ENCODE data around the gene MEGF11. TPM values are rescaled to one million over a fixed set of nuclear protein-coding genes. Genes with fewer than 3 reads are reported as not detected.

MEGF11 gene
- polyA plus RNA-seq, 1 experiment: 0.04 TPM

DNA sequence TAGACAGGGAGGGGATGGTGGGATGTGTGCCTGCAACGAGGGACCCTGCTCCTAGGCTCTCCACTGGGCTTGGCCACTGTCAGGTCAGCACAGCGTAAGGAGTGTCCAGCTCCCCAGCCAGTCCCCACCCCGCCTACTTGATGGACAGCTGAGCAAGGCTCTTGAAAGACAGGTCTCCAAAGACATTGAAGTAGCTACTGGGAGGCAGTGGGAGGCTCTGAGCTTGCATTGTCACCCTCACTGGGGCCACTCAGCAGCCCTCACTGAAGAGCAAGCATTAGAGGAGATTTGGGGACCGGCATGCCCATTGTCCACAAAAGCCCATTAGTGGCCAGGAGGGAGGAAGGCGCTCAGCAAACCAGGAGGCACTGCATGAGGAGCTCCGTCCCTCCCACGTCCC lies 146.5 kb downstream of the MEGF11 start:
- no peak for DNase-seq (ENCODE audit: low read depth)
- CTCF ChIA-PET: no interaction called here
- TF ChIP-seq, protein P1, sequence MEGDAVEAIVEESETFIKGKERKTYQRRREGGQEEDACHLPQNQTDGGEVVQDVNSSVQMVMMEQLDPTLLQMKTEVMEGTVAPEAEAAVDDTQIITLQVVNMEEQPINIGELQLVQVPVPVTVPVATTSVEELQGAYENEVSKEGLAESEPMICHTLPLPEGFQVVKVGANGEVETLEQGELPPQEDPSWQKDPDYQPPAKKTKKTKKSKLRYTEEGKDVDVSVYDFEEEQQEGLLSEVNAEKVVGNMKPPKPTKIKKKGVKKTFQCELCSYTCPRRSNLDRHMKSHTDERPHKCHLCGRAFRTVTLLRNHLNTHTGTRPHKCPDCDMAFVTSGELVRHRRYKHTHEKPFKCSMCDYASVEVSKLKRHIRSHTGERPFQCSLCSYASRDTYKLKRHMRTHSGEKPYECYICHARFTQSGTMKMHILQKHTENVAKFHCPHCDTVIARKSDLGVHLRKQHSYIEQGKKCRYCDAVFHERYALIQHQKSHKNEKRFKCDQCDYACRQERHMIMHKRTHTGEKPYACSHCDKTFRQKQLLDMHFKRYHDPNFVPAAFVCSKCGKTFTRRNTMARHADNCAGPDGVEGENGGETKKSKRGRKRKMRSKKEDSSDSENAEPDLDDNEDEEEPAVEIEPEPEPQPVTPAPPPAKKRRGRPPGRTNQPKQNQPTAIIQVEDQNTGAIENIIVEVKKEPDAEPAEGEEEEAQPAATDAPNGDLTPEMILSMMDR (IDR thresholded peaks at IDR 0.05; ENCODE audit: insufficient read depth, low read depth, low read length): no peak
- peaks cover 4% of the 10 kb centered on the region for H3K27me3 ChIP-seq (ENCODE audit: control insufficient read depth, insufficient read depth, low read length)
- no peak overlapping the region for H3K4me3 ChIP-seq (ENCODE audit: low read depth, low read length)
- no peaks in the 10 kb centered on the region for H3K36me3 ChIP-seq (ENCODE audit: control insufficient read depth, insufficient read depth, low read length)
- POLR2A ChIA-PET: interaction anchor here (0.6 kb wide), 1 partner anchor 125 kb away, joined by 3 read pairs; no protein-coding TSS in a partner anchor

DNA sequence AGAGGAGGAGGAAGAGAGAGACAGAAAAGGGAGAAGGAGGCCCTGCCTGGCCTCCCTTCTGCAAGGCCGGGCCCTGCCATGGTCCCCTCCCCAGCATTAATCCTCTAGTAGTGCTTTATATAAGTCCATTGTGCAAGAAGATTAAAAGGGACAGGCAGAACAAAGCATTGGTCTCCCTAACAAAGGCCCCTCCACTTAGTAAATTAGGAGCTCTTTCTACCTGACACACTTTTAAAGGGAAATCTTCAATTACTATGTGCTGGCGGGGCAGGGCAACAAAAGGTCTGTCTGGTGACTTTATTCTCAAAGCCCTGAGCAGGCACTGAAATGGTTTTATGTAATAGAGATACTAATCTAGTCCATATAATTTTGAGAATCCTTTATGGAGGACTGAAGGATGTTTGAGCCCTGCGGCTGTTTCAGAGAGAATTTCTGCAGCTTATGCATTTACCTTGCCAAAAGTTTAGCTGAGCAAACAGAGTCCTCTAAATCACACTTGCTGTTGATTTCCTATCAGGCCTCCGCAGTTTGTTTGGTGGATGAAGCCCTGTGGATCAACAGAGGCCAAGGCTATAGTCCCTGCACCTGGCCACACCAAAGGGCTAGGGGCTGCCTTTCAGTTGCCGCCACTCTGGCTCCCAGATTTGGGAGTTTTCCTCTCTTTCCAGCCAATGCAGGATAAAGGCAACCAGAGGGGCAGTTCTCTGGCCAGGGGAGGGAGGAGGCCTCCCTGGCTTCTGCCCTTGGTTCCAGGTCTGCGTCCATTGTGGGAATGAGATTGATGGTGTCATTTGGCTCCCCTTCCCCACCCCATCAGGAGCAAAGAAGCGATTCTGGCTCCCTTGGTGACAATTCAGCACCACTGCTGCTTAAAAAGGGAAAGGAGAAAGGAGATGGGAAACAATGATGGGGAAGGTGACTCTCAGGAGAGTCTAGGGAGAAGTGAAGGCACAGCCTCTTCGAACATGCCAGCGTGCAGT lies 148.0 kb downstream of the MEGF11 start:
- no peak overlapping the region for H3K4me3 ChIP-seq (ENCODE audit: low read depth, low read length)
- no peaks in the 10 kb centered on the region for H3K36me3 ChIP-seq (ENCODE audit: control insufficient read depth, insufficient read depth, low read length)
- H3K27me3 ChIP-seq (ENCODE audit: control insufficient read depth, insufficient read depth, low read length): peaks cover 3% of the 10 kb centered on the region
- TF ChIP-seq, protein P1 (IDR thresholded peaks at IDR 0.05; ENCODE audit: insufficient read depth, low read depth, low read length): no peak
- CTCF ChIA-PET: no interaction called here
- POLR2A ChIA-PET: no interaction called here
- DNase-seq (ENCODE audit: low read depth): no peak

DNA sequence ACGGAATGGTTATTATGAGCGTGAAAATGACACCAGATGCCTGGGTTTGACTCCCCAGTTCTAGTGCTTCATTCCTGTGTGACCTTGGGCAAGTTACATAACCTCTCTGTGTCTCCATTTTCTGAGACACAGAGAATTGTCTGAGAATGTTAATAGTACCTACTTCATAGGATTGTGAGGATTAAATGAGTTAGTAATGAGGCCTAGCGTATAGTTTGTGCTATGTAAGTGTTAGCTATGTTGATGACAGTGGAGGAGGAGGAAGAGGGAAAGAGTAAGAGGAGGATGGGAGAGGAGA lies 150.3 kb downstream of the MEGF11 start:
- POLR2A ChIA-PET: no interaction called here
- no peaks in the 10 kb centered on the region for H3K36me3 ChIP-seq (ENCODE audit: control insufficient read depth, insufficient read depth, low read length)
- CTCF ChIA-PET: interaction anchor here (1.6 kb wide), 1 partner anchor 12 kb away, joined by 3 read pairs; no protein-coding TSS in a partner anchor
- peaks cover 6% of the 10 kb centered on the region for H3K27me3 ChIP-seq (ENCODE audit: control insufficient read depth, insufficient read depth, low read length)
- DNase-seq (ENCODE audit: low read depth): no peak
- TF ChIP-seq, protein P1 (IDR thresholded peaks at IDR 0.05; ENCODE audit: insufficient read depth, low read depth, low read length): no peak
- H3K4me3 ChIP-seq (ENCODE audit: low read depth, low read length): no peak overlapping the region

DNA sequence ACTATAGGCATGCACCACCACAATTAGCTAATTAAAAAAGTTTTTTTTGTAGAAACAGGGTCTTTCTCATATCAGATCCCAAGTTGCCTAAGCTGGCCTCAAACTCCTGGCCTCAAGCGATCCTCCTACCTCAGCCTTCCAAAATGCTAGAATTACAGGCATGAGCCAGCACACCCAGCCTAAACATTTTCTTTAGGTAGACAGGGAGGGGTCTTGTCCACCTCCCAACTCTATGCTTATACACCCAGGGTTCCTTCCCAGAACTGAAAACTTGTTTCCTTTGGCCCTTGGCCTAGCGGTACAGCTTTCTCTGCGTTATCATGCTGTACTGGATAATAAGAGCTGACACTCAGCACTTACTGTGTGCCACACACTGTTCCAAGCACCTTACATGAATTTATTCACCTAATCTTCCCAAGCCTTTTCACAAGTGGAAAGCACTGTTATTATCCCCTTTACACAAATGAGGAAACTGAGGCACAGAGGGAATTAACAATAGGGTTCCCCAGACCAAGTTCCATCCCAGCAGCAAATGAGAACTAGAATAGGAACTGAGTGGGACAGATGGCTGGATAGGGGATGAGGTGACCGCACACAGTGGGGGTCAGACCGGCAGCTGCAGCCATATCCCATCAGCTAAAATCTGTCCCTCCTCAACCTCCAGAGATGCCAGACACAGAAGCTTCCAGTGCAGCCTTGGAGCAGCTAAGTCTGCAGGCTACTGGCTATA lies 150.8 kb downstream of the MEGF11 start:
- H3K27me3 ChIP-seq (ENCODE audit: control insufficient read depth, insufficient read depth, low read length): peaks cover 6% of the 10 kb centered on the region
- POLR2A ChIA-PET: no interaction called here
- CTCF ChIA-PET: interaction anchor here (1.6 kb wide), 1 partner anchor 12 kb away, joined by 3 read pairs; no protein-coding TSS in a partner anchor

More for the DNA sequence above, 150.8 kb downstream of the MEGF11 start:
- no peak for DNase-seq (ENCODE audit: low read depth)
- no peak overlapping the region for H3K4me3 ChIP-seq (ENCODE audit: low read depth, low read length)
- no peaks in the 10 kb centered on the region for H3K36me3 ChIP-seq (ENCODE audit: control insufficient read depth, insufficient read depth, low read length)
- TF ChIP-seq, protein P1 (IDR thresholded peaks at IDR 0.05; ENCODE audit: insufficient read depth, low read depth, low read length): no peak
